ENCODE measurements around the gene COBLL1. TPM values are rescaled to one million over a fixed set of nuclear protein-coding genes. Genes with fewer than 3 reads are reported as not detected.

COBLL1 gene
- total and polyA plus RNA-seq, 9 donors = 5.6 to 11.0 (median 7.3) TPM

DNA sequence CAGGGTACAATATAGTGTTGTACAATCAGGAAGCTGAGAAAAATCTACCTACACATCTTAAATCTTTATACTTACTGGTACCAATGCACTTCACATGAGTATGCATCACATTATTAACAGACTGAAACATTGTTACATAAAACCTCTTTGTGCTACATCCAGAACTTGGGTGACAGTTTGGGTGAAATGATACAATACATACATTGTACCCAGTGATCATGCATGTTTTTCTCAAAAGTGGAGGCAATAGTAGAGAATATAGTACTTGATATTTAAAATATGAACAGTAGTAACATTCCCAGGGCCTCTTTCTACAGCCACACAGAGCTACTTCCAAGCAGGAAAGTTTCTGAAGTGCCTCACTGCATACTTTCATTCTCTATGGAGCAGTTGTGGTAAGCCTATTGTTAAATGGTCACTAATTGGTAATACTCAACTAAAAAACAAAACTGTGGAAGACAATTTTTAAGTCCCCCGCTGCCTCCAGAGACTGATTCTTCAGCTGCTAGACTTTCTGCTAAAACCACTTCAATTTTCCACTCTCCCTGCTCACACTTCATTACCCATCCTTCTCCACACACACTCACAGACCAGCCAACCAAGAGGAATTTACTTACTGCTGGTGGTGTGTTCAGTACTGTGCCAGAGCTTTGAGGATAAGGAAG, 197.5 kb downstream of the COBLL1 start:
- Histone ChIP-seq H3K27ac (ENCODE audit: low read length) (no peak overlapping the region), H3K4me1 (ENCODE audit: control insufficient read depth, insufficient read depth, low read length) (no peaks in the 10 kb centered on the region), H3K4me3 (ENCODE audit: low read length) (no peak overlapping the region), H3K27me3 (ENCODE audit: control insufficient read depth, insufficient read depth, low read length) (no peaks in the 10 kb centered on the region), H3K9me3 (replicated peaks; ENCODE audit: control insufficient read depth, low read depth, low read length) (no peaks in the 10 kb centered on the region), H3K36me3 (ENCODE audit: control insufficient read depth, insufficient read depth, low read length) (no peaks in the 10 kb centered on the region)
- DNase-seq = peak; percentile 8
- no CpG with 5 or more reads among the region's 1 CpG for WGBS (ENCODE audit: insufficient coverage)

DNA sequence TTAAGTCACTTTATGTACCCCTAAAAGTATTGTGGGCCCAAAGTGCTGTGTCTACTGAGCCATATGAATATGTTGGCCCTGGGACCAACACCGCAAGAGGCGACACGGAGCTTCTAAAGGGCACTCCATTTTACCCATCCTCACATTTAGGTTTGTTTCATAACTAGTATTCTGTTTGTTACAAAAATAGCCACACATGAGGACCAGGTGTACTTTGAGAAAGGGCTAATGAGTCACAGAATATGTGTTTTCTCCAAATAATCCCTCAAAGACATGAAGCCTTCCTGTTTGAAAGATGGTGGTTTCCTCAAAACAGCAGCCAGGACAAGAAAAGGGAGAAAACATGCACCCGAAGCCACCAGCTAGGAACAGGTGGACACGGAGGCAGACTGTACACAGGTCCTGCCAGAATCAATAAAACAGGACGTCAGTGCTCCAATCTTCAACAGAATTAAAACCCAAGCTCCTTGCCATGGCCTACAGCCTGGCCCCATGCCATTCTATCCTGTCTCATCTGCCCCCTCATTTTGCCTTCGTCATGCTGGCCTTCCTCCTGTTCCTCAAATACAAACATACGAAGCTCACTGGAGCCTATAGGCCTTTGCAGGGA, 198.6 kb downstream of the COBLL1 start:
- no peak overlapping the region for H3K27ac ChIP-seq (ENCODE audit: low read length)
- H3K27me3 ChIP-seq (ENCODE audit: control insufficient read depth, insufficient read depth, low read length) = no peaks in the 10 kb centered on the region
- no peaks in the 10 kb centered on the region for H3K36me3 ChIP-seq (ENCODE audit: control insufficient read depth, insufficient read depth, low read length)
- H3K4me1 ChIP-seq (ENCODE audit: control insufficient read depth, insufficient read depth, low read length) = no peaks in the 10 kb centered on the region
- H3K4me3 ChIP-seq (ENCODE audit: low read length) = no peak overlapping the region
- DNase-seq = no peak
- whole genome bisulfite sequencing (ENCODE audit: insufficient coverage) = 84% methylated on average over 5 of the region's 8 CpGs
- H3K9me3 ChIP-seq (replicated peaks; ENCODE audit: control insufficient read depth, low read depth, low read length) = no peaks in the 10 kb centered on the region

DNA sequence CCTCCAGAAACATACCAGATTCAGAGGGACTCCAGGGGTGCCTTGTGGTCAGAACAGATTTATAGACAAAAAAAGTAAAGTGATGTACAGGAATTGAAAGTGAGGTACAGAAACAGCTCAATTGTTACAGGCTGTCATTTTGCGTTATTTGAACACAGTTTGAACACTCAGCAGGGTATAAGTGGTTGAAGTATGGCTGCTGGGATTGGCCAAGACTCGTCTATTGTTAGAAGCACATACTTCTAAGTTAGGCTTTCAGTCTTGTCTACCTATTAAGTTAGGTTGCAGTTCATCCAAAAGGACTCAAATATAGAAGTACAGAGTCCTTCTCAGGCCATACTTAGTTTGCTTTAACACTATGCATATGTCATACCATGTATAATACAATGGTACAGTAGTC, 199.4 kb downstream of the COBLL1 start:
- Histone ChIP-seq H3K9me3 (replicated peaks; ENCODE audit: control insufficient read depth, low read depth, low read length) (no peaks in the 10 kb centered on the region), H3K36me3 (ENCODE audit: control insufficient read depth, insufficient read depth, low read length) (no peaks in the 10 kb centered on the region), H3K4me3 (ENCODE audit: low read length) (no peak overlapping the region), H3K27ac (ENCODE audit: low read length) (no peak overlapping the region), H3K27me3 (ENCODE audit: control insufficient read depth, insufficient read depth, low read length) (no peaks in the 10 kb centered on the region), H3K4me1 (ENCODE audit: control insufficient read depth, insufficient read depth, low read length) (no peaks in the 10 kb centered on the region)
- DNase-seq = no peak
- WGBS (ENCODE audit: insufficient coverage) = 100% methylated on average over 1 of the region's 2 CpGs

Other genes starting within 250 kb of the COBLL1 start
- 2.9 TPM for gene GRB14, start 220.3 kb downstream of the COBLL1 start, total RNA-seq
- 1 to 10 TPM; 1.5 to 4.3 (median 2.9) TPM for gene GRB14, start 220.3 kb downstream of the COBLL1 start, polyA plus RNA-seq (ENCODE audit: insufficient read depth in 1 of 8, insufficient read length in 8 of 8, low replicate concordance in 1 of 8)
- gene SLC38A11, start 113.7 kb upstream of the COBLL1 start, total RNA-seq = 0.35 TPM
- under 1 TPM; 0.28 to 0.97 (median 0.33) TPM for gene SLC38A11, start 113.7 kb upstream of the COBLL1 start, polyA plus RNA-seq (ENCODE audit: insufficient read depth in 1 of 8, insufficient read length in 8 of 8, low replicate concordance in 1 of 8)

Data from muscle of leg (tissue), 11 donors.